Measurements from ENCODE around the gene SLC25A25. TPM values are rescaled to one million over a fixed set of nuclear protein-coding genes. Genes with fewer than 3 reads are reported as not detected.
"Not testable (repeated sequence)": the region's sequence is repeated elsewhere in the genome, so short reads cannot be mapped to it uniquely, and the experiment has no call there.

The SLC25A25 gene
- total and polyA plus RNA-seq, 5 experiments from 2014 or later, result 12.1 to 18.9 (median 17.8) TPM

- no peaks in the 10 kb centered on the region for H3K9me3 Mint-ChIP-seq
- H3K36me3 Mint-ChIP-seq, result peaks cover 0 to 11% (median 2%) of the 10 kb centered on the region in 3 donors
- POLR2A ChIA-PET, result interaction anchor here (0.7 to 6.2 kb wide), 16 partner anchors 8 to 1015 kb away, joined by 3 to 54 read pairs (median 8); partner anchors contain the start of gene EEIG1
- peak overlapping the region in 6 of 10 donors; percentile 88 to 94 (median 93) for H3K27ac Mint-ChIP-seq
- no peak for DNase-seq
- peak overlapping the region in 8 of 10 donors; percentile 34 to 84 (median 74) for H3K4me3 Mint-ChIP-seq
- no peaks in the 10 kb centered on the region for H3K27me3 Mint-ChIP-seq
- H3K4me1 Mint-ChIP-seq, result peaks cover 27 to 72% (median 47%) of the 10 kb centered on the region in 4 donors
- no peak for ATAC-seq
Measured at GRCh38 chr9:128065907-128066712, 1.9 kb upstream of the SLC25A25 start.

- Mint-ChIP-seq H3K4me1 (peaks cover 22 to 69% (median 44%) of the 10 kb centered on the region in 4 donors), H3K27ac (peak within 1 kb of the TSS in 6 of 10 donors; percentile 67 to 94 (median 92)), H3K36me3 (peaks cover 0 to 8% (median 2%) of the 10 kb centered on the region in 3 donors), H3K27me3 (no peaks in the 10 kb centered on the region), H3K9me3 (no peaks in the 10 kb centered on the region), H3K4me3 (peak within 1 kb of the TSS in 9 of 10 donors; percentile 34 to 96 (median 79))
- peak; percentile 73 to 75 for ATAC-seq
- POLR2A ChIA-PET, result interaction anchor here (0.6 to 6.2 kb wide), 27 partner anchors 9 to 332 kb away, joined by 3 to 54 read pairs (median 5); partner anchors contain the start of genes EEIG1 and TOR2A
- DNase-seq, result peak; percentile 86 to 98 (median 96)
Measured at GRCh38 chr9:128066713-128067644, 1.1 kb upstream of the SLC25A25 start, which contains the start of gene NAIF1. Gene NAIF1, minus strand, starts transcription at chr9:128067320. Its CDS starts 219 bp downstream, at chr9:128067101.

- Mint-ChIP-seq H3K27ac (peak overlapping the region; percentile 70 to 96 (median 91)), H3K36me3 (peaks cover 0 to under 1% (median 0%) of the 10 kb centered on the region in 3 donors), H3K4me3 (peak overlapping the region in 8 of 10 donors; percentile 93 to 96 (median 95)), H3K9me3 (no peaks in the 10 kb centered on the region), H3K27me3 (no peaks in the 10 kb centered on the region), H3K4me1 (peaks cover 31 to 69% (median 48%) of the 10 kb centered on the region in 4 donors)
- DNase-seq (peak in 5 of 10 donors; percentile 25 to 76 (median 35)), ATAC-seq (peak in 1 of 2 donors; percentile 7)
- POLR2A ChIA-PET, result interaction anchor here (0.6 to 6.2 kb wide), 17 partner anchors 9 to 334 kb away, joined by 3 to 54 read pairs (median 9); partner anchors contain the start of genes EEIG1 and TOR2A
Measured at GRCh38 chr9:128068386-128069205, 564 bp downstream of the SLC25A25 start.

GRCh38 chr9:128070874-128071273 is 2.8 kb downstream of the SLC25A25 start:
- no peaks in the 10 kb centered on the region for H3K27me3 Mint-ChIP-seq
- DNase-seq, result no peak
- H3K4me1 Mint-ChIP-seq, result peaks cover 26 to 64% (median 45%) of the 10 kb centered on the region in 4 donors
- peak overlapping the region; percentile 79 to 99 (median 92) for H3K27ac Mint-ChIP-seq
- ATAC-seq, result no peak
- H3K36me3 Mint-ChIP-seq, result peaks cover 0 to 6% (median 3%) of the 10 kb centered on the region in 3 donors
- POLR2A ChIA-PET, result interaction anchor here (1.1 to 2.3 kb wide), 9 partner anchors 8 to 105 kb away, joined by 3 to 12 read pairs (median 5); no protein-coding TSS in a partner anchor
- H3K4me3 Mint-ChIP-seq, result peak overlapping the region in 8 of 10 donors; percentile 79 to 94 (median 86)
- H3K9me3 Mint-ChIP-seq, result no peaks in the 10 kb centered on the region

GRCh38 chr9:128071475-128071874 is 3.4 kb downstream of the SLC25A25 start:
- H3K27me3 Mint-ChIP-seq, H3K9me3 Mint-ChIP-seq, ATAC-seq, DNase-seq, H3K36me3 Mint-ChIP-seq: not testable (repeated sequence)
- Mint-ChIP-seq H3K27ac (peak overlapping the region; percentile 79 to 99 (median 93)), H3K4me3 (peak overlapping the region in 9 of 10 donors; percentile 73 to 94 (median 86)), H3K4me1 (peaks cover 22 to 58% (median 43%) of the 10 kb centered on the region in 4 donors)
- POLR2A ChIA-PET, result interaction anchor here (0.8 to 2.3 kb wide), 12 partner anchors 8 to 105 kb away, joined by 3 to 28 read pairs (median 6); no protein-coding TSS in a partner anchor

- H3K27me3 Mint-ChIP-seq, result no peaks in the 10 kb centered on the region
- H3K4me1 Mint-ChIP-seq, result peaks cover 22 to 64% (median 50%) of the 10 kb centered on the region in 4 donors
- H3K4me3 Mint-ChIP-seq, result peak overlapping the region in 9 of 10 donors; percentile 73 to 94 (median 86)
- H3K36me3 Mint-ChIP-seq, result peaks cover 0 to 9% (median 3%) of the 10 kb centered on the region in 3 donors
- POLR2A ChIA-PET, result interaction anchor here (0.5 to 2.3 kb wide), 19 partner anchors 9 to 482 kb away, joined by 3 to 28 read pairs (median 4); partner anchors contain the start of gene EEIG1
- DNase-seq, result peak in 6 of 10 donors; percentile 33 to 66 (median 44)
- ATAC-seq, result no peak
- H3K27ac Mint-ChIP-seq, result peak overlapping the region; percentile 79 to 99 (median 93)
- no peaks in the 10 kb centered on the region for H3K9me3 Mint-ChIP-seq
Measured at GRCh38 chr9:128072144-128073021, 4.4 kb downstream of the SLC25A25 start.

GRCh38 chr9:128073253-128073886 is 5.3 kb downstream of the SLC25A25 start:
- POLR2A ChIA-PET, result interaction anchor here (0.6 to 2.2 kb wide), 13 partner anchors 8 to 130 kb away, joined by 3 to 28 read pairs (median 4); partner anchors contain the start of gene EEIG1
- Mint-ChIP-seq H3K9me3 (no peaks in the 10 kb centered on the region), H3K36me3 (peaks cover 0 to 17% (median 3%) of the 10 kb centered on the region in 3 donors), H3K4me1 (peaks cover 27 to 74% (median 59%) of the 10 kb centered on the region in 4 donors), H3K27me3 (no peaks in the 10 kb centered on the region), H3K4me3 (peak overlapping the region in 8 of 10 donors; percentile 46 to 85 (median 70)), H3K27ac (peak overlapping the region; percentile 80 to 99 (median 91))
- DNase-seq, result no peak
- ATAC-seq, result no peak

- Mint-ChIP-seq H3K4me1 (peaks cover 20 to 67% (median 57%) of the 10 kb centered on the region in 4 donors), H3K27ac (peak overlapping the region in 8 of 10 donors; percentile 10 to 90 (median 56)), H3K27me3 (no peaks in the 10 kb centered on the region), H3K4me3 (peak overlapping the region in 5 of 10 donors; percentile 7 to 68 (median 27)), H3K9me3 (no peaks in the 10 kb centered on the region), H3K36me3 (peaks cover 0 to 34% (median 3%) of the 10 kb centered on the region in 3 donors)
- ATAC-seq (no peak), DNase-seq (no peak)
- POLR2A ChIA-PET, result interaction anchor here (0.6 to 2.2 kb wide), 5 partner anchors 10 to 241 kb away, joined by 4 to 9 read pairs (median 4); partner anchors contain the start of genes NAIF1 and SLC25A25
Measured at GRCh38 chr9:128077847-128078503, 9.9 kb downstream of the SLC25A25 start.
